HG03280 (cell line): Measurements from ENCODE around the gene SSX7.
"Not testable (repeated sequence)": the region's sequence is repeated elsewhere in the genome, so short reads cannot be mapped to it uniquely, and the experiment has no call there.

Experiments
- ATAC-seq: cut with Tn5 transposase; IDR thresholded peaks from one replicate; pipeline ENCODE4 v1.9.1; 2021; ENCODE audit warnings: mild to moderate bottlenecking, moderate library complexity; ENCODE audit not compliant: unreplicated experiment

The SSX7 gene, protein sequence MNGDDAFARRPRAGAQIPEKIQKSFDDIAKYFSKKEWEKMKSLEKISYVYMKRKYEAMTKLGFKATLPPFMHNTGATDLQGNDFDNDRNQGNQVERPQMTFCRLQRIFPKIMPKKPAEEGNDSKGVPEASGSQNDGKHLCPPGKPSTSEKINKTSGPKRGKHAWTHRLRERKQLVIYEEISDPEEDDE

DNA sequence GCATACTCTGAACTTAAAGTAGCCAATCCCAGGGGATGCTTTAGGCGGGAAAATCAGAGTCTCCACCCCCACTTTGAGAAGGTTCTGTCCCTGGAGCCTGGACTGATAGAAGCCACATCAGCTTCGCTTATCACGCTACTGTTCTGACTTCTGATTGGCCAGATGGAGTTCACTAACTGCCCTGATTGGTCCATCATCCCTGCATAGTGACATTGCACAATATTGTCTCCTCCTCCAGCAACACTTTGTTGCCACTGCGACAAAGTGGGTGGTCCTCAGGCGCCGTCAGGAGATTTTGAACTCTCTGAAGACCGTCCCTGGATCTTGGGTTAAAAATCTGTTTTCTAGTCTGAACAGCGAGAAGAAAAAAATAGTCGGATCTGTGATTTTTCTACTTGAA, at the start of gene SSX7:
SSX7 (minus strand) TSS at position 101 of the 400 bp plus-strand sequence. CDS start 1,428 bp downstream, outside the sequence.
- not testable (repeated sequence) for ATAC-seq

DNA sequence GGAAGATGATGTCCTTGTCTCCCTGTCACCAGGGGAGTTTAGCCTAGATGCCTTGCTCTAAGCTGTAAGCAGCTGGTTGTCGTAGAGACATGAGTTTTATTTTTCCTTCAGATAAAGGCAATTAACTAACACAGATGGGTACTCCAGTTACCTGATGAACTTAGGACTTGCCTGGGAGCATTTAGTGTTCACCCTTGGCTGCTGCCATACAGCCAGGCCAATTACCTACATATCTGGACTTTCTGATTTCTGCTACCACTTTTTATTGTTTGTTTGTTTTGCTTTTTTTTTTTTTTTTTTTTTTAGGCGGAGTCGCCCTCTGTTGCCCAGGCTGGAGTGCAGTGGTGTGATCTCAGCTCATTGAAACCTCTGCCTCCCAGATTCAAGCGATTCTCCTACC, 37.3 kb upstream of the SSX7 start:
- ATAC-seq = not testable (repeated sequence)

DNA sequence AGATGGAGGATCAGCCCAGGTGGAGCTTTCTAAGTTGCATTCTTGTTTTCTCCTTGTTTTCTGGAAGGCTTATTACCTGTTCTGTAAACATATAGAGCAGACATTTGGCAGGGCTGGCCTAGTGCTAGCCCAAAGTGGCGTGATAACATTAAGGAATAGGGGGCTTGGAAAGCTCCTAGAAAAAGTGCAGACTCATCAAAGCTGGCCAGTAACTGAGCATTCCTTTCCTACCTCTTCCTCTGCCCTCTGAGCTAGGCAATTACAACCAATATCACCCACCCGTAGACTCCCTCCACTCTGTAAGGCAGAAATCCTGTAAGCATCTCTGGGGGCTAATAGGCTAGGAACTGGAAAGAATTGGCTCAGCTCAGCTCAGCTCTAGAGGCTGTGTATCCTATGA, 7.5 kb upstream of the SSX7 start:
- ATAC-seq = not testable (repeated sequence)

DNA sequence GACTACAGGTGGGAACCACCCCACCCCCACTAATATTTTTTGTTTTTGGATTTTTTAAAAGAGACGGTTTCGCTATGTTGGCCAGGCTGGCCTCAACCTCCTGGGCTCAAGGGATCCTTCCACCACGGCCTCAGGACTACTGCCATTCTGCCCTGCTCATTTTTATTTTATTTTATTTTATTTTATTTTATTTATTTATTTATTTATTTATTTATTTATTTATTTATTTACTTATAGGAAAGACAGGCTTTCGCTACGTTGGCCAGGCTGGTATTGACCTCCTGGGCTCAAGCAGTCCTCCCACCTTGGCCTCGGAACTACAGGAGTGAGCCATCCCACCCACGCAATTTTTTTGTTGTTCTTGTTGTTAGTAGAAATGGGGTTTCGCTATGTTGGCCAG, 775 bp upstream of the SSX7 start:
- ATAC-seq = not testable (repeated sequence)

DNA sequence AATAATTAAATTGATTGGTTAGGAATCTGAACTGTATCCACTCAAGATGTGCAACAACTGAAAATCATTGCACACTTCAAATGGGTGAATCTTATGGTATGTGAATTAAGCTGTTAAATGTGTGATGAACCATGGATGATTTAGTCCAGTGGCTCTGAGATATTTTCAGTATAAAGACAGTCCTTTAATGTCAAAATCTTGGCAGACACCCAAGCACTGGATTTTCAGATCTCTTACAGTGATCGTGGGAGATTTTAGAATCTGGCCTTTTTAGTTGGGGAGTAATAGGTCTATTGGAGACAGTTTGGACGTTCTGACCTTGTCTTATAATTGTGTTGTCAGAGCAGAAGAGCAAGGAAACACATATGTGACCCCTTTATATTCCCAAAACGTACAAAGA, 4.0 kb downstream of the SSX7 start:
- ATAC-seq = not testable (repeated sequence)

DNA sequence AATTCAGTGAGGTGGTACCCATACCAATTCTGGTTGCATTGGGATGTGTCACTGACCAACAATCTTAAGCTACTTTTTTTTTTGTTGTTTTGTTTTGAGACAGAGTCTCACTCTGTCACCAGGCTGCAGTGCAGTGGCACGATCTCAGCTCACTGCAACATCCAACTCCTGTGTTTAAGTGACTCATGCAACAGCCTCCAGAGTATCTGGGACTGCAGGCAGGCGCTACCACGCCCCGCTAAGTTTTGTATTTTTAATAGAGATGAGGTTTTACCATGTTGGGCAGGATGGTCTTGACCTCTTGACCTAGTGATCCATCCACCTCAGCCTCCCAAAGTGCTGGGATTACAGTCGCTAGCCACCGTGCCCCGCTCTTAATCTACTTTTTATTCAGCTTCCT, 5.7 kb downstream of the SSX7 start:
- ATAC-seq = not testable (repeated sequence)

DNA sequence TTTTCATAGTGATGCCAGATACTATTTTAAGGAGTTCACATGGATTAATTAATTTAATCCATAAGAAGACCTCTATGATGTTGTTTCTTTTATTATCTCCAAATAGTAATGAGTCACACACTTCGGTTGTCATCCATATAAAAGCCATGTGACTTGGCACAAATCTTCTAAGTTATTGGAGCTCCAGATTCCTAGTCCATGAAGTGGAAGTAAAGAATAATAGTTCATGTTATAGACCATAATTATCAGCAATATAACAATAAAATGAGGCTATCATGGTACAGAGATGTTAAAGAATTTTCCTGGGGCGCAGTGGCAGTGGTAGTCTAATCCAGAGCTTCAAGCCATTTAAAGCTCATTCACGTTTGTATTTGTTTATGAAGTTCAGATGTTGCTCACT, 26.2 kb downstream of the SSX7 start:
- ATAC-seq = not testable (repeated sequence)

DNA sequence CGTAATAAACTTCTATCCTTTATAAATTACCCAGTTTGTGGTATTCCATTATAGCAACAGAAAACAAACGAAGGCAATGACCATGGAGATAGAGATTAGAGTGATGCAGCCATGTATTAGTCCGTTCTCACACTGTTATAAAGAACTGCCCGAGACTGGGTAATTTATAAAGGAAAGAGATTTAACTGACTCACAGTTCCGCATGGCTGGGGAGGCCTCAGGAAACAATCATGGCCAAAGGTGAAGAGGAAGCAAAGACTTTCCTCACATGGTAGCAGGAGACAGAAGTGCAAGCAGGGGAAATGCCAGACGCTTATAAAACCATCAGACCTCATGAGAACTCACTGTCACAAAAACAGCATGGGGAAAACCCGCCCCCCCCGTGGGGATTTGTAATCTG, 34.0 kb downstream of the SSX7 start:
- ATAC-seq = not testable (repeated sequence)

DNA sequence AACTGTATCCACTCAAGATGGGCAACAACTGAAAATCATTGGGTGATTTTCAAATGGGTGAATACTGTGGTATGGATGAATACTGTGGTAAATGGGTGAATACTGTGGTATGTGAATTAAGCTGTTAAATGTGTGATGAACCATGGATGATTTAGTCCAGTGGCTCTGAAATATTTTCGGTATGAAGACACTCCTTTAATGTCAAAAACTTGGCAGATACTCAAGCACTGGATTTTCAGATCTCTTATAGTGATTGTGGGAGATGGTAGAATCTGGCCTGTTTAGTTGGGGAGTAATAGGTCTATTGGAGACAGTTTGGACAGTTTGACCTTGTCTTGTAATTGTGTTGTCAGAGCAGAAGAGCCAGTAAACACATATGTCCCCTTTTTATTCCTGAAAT, 45.7 kb downstream of the SSX7 start:
- no peak for ATAC-seq

DNA sequence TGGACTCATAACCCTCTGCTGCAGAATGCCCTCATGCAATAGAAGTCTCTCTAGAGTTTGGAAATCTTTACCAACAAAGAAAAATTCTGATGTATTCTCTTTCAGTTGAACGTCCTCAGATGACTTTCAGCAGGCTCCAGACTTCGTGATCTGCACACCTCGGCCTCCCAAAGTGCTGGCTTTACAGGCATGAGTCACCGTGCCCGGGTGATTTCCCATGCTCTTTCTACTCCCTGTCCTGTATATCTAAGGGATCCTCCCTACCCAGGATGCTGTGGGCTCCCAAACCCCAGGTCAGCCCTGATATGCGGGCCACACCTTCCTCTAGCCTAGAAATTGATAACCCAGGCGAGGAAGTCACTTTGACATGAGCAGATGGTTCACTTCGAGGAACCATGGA, 51.5 kb downstream of the SSX7 start:
- ATAC-seq = not testable (repeated sequence)

DNA sequence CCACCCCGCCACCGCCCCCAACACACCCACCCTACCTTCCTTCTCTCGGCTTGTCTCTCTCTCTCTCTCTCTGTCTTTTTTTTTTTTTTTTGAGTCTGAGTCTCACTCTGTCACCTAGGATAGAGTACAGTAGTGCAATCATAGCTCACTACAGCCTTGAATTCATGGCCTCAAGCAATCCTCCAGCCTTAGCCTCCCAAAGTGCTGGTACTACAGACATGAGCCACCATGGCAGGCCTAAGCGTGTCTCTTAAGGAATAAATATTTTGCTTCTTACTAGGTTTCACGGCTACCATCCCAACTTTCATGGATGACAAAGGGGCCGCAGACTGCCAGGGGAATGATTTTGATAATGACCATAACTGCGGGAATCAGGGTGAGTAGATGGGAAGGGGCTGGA, 55.8 kb downstream of the SSX7 start:
- ATAC-seq = no peak

DNA sequence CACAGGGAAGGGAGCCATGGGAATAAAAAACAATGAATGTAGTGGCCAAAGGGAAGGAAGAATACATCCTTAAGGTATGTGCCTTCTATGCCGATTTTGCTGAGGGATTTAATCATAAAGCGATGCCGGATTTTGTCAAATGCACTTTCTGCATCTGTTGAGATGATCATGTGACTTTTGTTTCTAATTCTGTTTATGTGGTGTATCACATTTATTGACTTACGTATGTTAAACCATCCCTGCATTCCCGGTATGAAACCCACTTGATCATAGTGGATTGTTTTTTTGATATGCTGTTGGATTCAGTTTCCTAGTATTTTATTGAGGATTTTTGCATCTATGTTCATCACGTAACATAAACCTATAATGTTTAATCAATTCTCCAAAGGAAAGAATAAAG, 60.0 kb downstream of the SSX7 start:
- ATAC-seq = no peak
